GM12878 (cell line): Measurements from ENCODE around the gene LMNTD2. TPM values are rescaled to one million over a fixed set of nuclear protein-coding genes. Genes with fewer than 3 reads are reported as not detected.

Experiments used
- ATAC-seq: fragments of 200-7000 bp; cut with Tn5 transposase; 3 replicates; pipeline ENCODE4 v1.9.1; 2020; ENCODE audit warnings: mild to moderate bottlenecking, moderate library complexity
- BruUV-seq: library from RNA; stranded (reverse); fragments of 400-500 nt; replicated peaks from 2 replicates; lab custom pipeline; 2021; lab: Mats Ljungman, UMichigan
- CTCF ChIA-PET: fragments of 300-600 bp; sonication (Branson Sonifier 250); formaldehyde crosslinking; extraction: SDS; loops from one replicate; lab custom pipeline; 2021; ENCODE audit warnings: inconsistent platforms; lab: Yijun Ruan, JAX
- POLR2A ChIA-PET: fragments of 350-600 bp; formaldehyde crosslinking; extraction: SDS; loops from one replicate; lab custom pipeline; 2021; ENCODE audit warnings: inconsistent platforms; lab: Charles Lee
- RAD21 ChIA-PET: fragments of 300-600 bp; sonication (Branson Sonifier 250); formaldehyde crosslinking; loops from one replicate; lab custom pipeline; 2023; ENCODE audit warnings: antibody characterized with exemption; ENCODE audit not compliant: unreplicated experiment; lab: Charles Lee
- SMC1A ChIA-PET: fragments of 300-600 bp; sonication (Branson Sonifier 250); formaldehyde crosslinking; loops from one replicate; lab custom pipeline; 2023; ENCODE audit not compliant: unreplicated experiment, uncharacterized antibody; lab: Charles Lee
- DNase-seq: peaks from one replicate; pipeline ENCODE4 v3.0.0-alpha.2; 2011; ENCODE audit warnings: low read depth, low spot score
- FAIRE-seq: peaks from 3 replicates; lab custom pipeline; 2011; peaks lifted over from hg19 to GRCh38; lab: Jason Lieb, UNC
- H2AFZ ChIP-seq: 2 replicates; pipeline ENCODE4 v1.6.0; 2011; ENCODE audit warnings: low read depth, low read length, control low read depth; ENCODE audit not compliant: control insufficient read depth
- H3K27ac ChIP-seq: 2 replicates; pipeline ENCODE4 v1.5.1; 2011; ENCODE audit warnings: control low read depth; ENCODE audit not compliant: control insufficient read depth, insufficient read depth
- H3K27me3 ChIP-seq, 2 experiments: replicated peaks in 1 of 2; 2 replicates each; pipeline versions ENCODE4 v1.6.0 to v1.6.1; 2011; ENCODE audit warnings: low read length in 1 of 2; ENCODE audit not compliant: control insufficient read depth in 2 of 2, insufficient read depth in 2 of 2
- H3K36me3 ChIP-seq, 2 experiments: 2 replicates each; pipeline ENCODE4 v1.5.1; 2011; ENCODE audit warnings: low read length in 1 of 2; ENCODE audit not compliant: control insufficient read depth in 2 of 2, insufficient read depth in 2 of 2
- H3K4me1 ChIP-seq: 2 replicates; pipeline ENCODE4 v1.6.1; 2011; ENCODE audit warnings: mild to moderate bottlenecking, low read length, moderate library complexity, mixed read lengths; ENCODE audit not compliant: control insufficient read depth, insufficient read depth
- H3K4me2 ChIP-seq: 2 replicates; pipeline ENCODE4 v1.6.0; 2011; ENCODE audit warnings: control low read depth; ENCODE audit not compliant: control insufficient read depth, insufficient read depth
- H3K4me3 ChIP-seq: fragments of 200-600 bp; sonication (generic); 2 replicates; pipeline ENCODE4 v1.5.1; 2016
- H3K79me2 ChIP-seq: 2 replicates; pipeline ENCODE4 v1.6.0; 2011; ENCODE audit warnings: low read length; ENCODE audit not compliant: control insufficient read depth, insufficient read depth
- H3K9ac ChIP-seq: 2 replicates; pipeline ENCODE4 v1.8.0; 2011; ENCODE audit warnings: low read length, control low read depth, mixed read lengths; ENCODE audit not compliant: control insufficient read depth, insufficient read depth
- H3K9me3 ChIP-seq: replicated peaks from 3 replicates; pipeline ENCODE4 v1.5.1; 2011; ENCODE audit warnings: mild to moderate bottlenecking, low read length; ENCODE audit not compliant: control insufficient read depth, insufficient read depth
- H4K20me1 ChIP-seq: 2 replicates; pipeline ENCODE4 v1.6.0; 2011; ENCODE audit not compliant: control insufficient read depth, insufficient read depth
- ATF7 ChIP-seq: fragments of 450-650 bp; IDR thresholded peaks from 2 replicates; pipeline ENCODE4 v1.6.1; 2016; ENCODE audit warnings: low read depth, mild to moderate bottlenecking
- CHD1 ChIP-seq: IDR thresholded peaks from 2 replicates; pipeline ENCODE4 v1.6.1; 2012; ENCODE audit warnings: low read depth, low read length, improper control_type of control experiment
- HDAC6 ChIP-seq: fragments of 200-600 bp; sonication (generic); IDR thresholded peaks from one replicate; pipeline ENCODE4 v1.8.0; 2017; ENCODE audit warnings: antibody characterized with exemption; ENCODE audit not compliant: unreplicated experiment
- IRF4 ChIP-seq: IDR thresholded peaks from 2 replicates; pipeline ENCODE4 v1.6.1; 2011; ENCODE audit warnings: low read depth, low read length
- NR2C2 ChIP-seq: IDR thresholded peaks from 2 replicates; pipeline ENCODE4 v1.6.1; 2011; ENCODE audit warnings: borderline replicate concordance, low read depth; ENCODE audit not compliant: control insufficient read depth, insufficient read length
- NRF1 ChIP-seq: conservative IDR thresholded peaks from 2 replicates; pipeline ENCODE4 v1.6.1; 2011; ENCODE audit warnings: mild to moderate bottlenecking, low read depth, low read length, improper control_type of control experiment
- PML ChIP-seq: IDR thresholded peaks from 2 replicates; pipeline ENCODE4 v1.6.1; 2012; ENCODE audit warnings: low read length, inconsistent platforms
- RUNX3 ChIP-seq: IDR thresholded peaks from 2 replicates; pipeline ENCODE4 v1.6.1; 2012; ENCODE audit warnings: low read length, inconsistent platforms
- SPI1 ChIP-seq: IDR thresholded peaks from 2 replicates; pipeline ENCODE4 v1.6.1; 2011; ENCODE audit warnings: low read depth, mild to moderate bottlenecking, low read length, moderate library complexity, borderline replicate concordance; ENCODE audit not compliant: insufficient read depth
- WGBS: methylation state at CpG from one replicate; pipeline ENCODE4 v1.1.6; 2016; ENCODE audit warnings: low lambda C conversion rate; ENCODE audit not compliant: insufficient replicate concordance, insufficient coverage; ENCODE audit errors: missing lambda C conversion rate; 5-methylcytosine and 5-hydroxymethylcytosine counted together
- in situ Hi-C: fragments of 300-500 bp; cut with MboI; formaldehyde crosslinking; loops from 9 replicates; pipeline ENCODE4 v1.14.3; 2018; ENCODE audit warnings: mixed read lengths
- intact Hi-C: fragments of 100-400 bp; cut with micrococcal nuclease; formaldehyde crosslinking; loops from one replicate; pipeline ENCODE4 v1.14.2; 2022; ENCODE audit not compliant: unreplicated experiment
- polyA plus RNA-seq, 11 experiments: library from polyadenylated mRNA; depleted of rRNA in 4 of 11; unstranded in 6 of 11; stranded (reverse) in 5 of 11; fragments of >200 nt; fragmentation: Nextera tagmentation in 4 of 11; fragmentation: Illumina TruSeq in 1 of 11; extraction: Ambion mirVana in 4 of 11; extraction: Trizol in 1 of 11; gene quantifications; 1 replicate in 1 of 11; 2 replicates in 10 of 11; pipeline versions ENCODE4 v1.2.1 to v1.2.3, GENCODE V29; 2011 to 2016; ENCODE audit warnings: inconsistent platforms in 2 of 11, missing spikeins in 2 of 11, low read depth in 1 of 11
- total RNA-seq, 4 experiments: library from RNA; depleted of rRNA in 3 of 4; stranded (reverse); fragments of >200 nt in 3 of 4; fragmentation: Illumina TruSeq in 1 of 4; extraction: Trizol in 1 of 4; gene quantifications; 2 replicates each; pipeline versions ENCODE4 v1.2.1 to v1.2.3, GENCODE V29; 2013 to 2021
- TF ChIP-seq, protein P1 (sequence below): IDR thresholded peaks from 2 replicates; pipeline ENCODE4 v1.6.1; 2011; ENCODE audit warnings: borderline replicate concordance, low read depth, mild to moderate bottlenecking, moderate library complexity, mixed read lengths, low read length; ENCODE audit not compliant: insufficient read depth; ENCODE audit errors: extremely low read length
- TF ChIP-seq, protein P2 (sequence below): fragments of 450-650 bp; IDR thresholded peaks from 2 replicates; pipeline ENCODE4 v1.6.1; 2016; ENCODE audit warnings: mild to moderate bottlenecking
- TF ChIP-seq, protein P3 (sequence below): IDR thresholded peaks from 2 replicates; pipeline ENCODE4 v1.6.1; 2012; ENCODE audit warnings: mild to moderate bottlenecking, low read depth, low read length

LMNTD2 gene
- total and polyA plus RNA-seq, 10 of the 15 experiments (the other 5 are each of a cell fraction or from before 2014, with no cell fraction given), result 0.22 to 4.1 (median 1.3) TPM; not detected in 2

DNA sequence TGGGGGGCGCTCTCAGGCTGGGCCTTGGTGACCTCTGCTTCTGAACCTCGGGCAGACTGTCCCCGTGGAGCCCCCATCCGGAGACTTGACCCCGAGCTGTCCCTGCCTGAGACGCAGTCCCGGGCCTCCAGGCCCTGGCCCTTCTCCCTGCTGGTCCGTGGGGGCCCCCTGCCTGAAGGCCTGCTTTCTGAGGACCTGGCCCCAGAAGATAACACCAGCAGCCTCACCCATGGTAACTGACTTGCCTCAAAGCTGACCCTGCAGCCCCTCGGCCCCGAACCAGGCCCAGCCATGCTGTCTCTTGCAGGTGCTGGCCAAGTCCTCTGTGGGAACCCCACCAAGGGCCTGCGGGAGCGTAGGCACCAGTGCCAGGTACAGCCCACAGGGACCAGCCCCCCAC lies 8.9 kb downstream of the LMNTD2 start:
- CTCF ChIA-PET, result no interaction called here

DNA sequence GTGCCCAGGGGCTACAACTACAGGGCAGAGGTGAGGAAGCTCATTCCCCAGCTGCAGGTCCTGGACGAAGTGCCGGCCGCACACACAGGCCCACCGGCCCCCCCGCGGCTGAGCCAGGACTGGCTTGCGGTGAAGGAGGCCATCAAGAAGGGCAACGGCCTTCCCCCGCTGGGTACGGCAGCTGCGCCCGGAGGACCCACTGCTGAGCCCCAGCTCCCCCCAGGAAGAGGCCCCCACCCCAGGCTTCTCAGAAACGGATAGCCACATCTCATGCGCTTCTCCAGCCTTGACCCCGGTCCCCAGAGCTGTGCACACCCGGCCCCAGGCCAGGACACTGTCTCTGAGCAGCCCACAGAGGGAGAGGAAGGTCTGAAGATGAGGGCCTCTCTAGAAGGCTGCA lies 9.4 kb downstream of the LMNTD2 start:
- Histone ChIP-seq H3K79me2 (no peaks in the 10 kb centered on the region), H3K9ac (no peak overlapping the region), H2AFZ (no peak overlapping the region), H3K4me1 (no peaks in the 10 kb centered on the region), H3K4me3 (no peak overlapping the region), H3K36me3 (no peaks in the 10 kb centered on the region), H3K27ac (no peak overlapping the region), H3K9me3 (no peaks in the 10 kb centered on the region), H3K27me3 (no peaks in the 10 kb centered on the region; a peak in 1 of 4 replicates), H3K4me2 (no peak overlapping the region), H4K20me1 (no peaks in the 10 kb centered on the region)
- no peak for ATAC-seq
- intact Hi-C loops (no loop called here), in situ Hi-C loops (no loop called here)
- SMC1A ChIA-PET, result no interaction called here
- no peak for FAIRE-seq
- RAD21 ChIA-PET, result no interaction called here
- 78% methylated on average over 16 of the region's 16 CpGs for WGBS
- BruUV-seq, result no TSS peak
- POLR2A ChIA-PET, result no interaction called here
- CTCF ChIA-PET, result no interaction called here
- no peak for DNase-seq
- TF ChIP-seq NR2C2, result no peak
- TF ChIP-seq, protein P1, sequence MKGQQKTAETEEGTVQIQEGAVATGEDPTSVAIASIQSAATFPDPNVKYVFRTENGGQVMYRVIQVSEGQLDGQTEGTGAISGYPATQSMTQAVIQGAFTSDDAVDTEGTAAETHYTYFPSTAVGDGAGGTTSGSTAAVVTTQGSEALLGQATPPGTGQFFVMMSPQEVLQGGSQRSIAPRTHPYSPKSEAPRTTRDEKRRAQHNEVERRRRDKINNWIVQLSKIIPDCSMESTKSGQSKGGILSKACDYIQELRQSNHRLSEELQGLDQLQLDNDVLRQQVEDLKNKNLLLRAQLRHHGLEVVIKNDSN, result no peak
- TF ChIP-seq, protein P2, sequence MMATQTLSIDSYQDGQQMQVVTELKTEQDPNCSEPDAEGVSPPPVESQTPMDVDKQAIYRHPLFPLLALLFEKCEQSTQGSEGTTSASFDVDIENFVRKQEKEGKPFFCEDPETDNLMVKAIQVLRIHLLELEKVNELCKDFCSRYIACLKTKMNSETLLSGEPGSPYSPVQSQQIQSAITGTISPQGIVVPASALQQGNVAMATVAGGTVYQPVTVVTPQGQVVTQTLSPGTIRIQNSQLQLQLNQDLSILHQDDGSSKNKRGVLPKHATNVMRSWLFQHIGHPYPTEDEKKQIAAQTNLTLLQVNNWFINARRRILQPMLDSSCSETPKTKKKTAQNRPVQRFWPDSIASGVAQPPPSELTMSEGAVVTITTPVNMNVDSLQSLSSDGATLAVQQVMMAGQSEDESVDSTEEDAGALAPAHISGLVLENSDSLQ, result no peak
- no peak for TF ChIP-seq ATF7
- TF ChIP-seq NRF1, result no peak
- TF ChIP-seq RUNX3, result no peak
- TF ChIP-seq HDAC6, result no peak
- no peak for TF ChIP-seq CHD1
- TF ChIP-seq SPI1, result no peak
- TF ChIP-seq, protein P3, sequence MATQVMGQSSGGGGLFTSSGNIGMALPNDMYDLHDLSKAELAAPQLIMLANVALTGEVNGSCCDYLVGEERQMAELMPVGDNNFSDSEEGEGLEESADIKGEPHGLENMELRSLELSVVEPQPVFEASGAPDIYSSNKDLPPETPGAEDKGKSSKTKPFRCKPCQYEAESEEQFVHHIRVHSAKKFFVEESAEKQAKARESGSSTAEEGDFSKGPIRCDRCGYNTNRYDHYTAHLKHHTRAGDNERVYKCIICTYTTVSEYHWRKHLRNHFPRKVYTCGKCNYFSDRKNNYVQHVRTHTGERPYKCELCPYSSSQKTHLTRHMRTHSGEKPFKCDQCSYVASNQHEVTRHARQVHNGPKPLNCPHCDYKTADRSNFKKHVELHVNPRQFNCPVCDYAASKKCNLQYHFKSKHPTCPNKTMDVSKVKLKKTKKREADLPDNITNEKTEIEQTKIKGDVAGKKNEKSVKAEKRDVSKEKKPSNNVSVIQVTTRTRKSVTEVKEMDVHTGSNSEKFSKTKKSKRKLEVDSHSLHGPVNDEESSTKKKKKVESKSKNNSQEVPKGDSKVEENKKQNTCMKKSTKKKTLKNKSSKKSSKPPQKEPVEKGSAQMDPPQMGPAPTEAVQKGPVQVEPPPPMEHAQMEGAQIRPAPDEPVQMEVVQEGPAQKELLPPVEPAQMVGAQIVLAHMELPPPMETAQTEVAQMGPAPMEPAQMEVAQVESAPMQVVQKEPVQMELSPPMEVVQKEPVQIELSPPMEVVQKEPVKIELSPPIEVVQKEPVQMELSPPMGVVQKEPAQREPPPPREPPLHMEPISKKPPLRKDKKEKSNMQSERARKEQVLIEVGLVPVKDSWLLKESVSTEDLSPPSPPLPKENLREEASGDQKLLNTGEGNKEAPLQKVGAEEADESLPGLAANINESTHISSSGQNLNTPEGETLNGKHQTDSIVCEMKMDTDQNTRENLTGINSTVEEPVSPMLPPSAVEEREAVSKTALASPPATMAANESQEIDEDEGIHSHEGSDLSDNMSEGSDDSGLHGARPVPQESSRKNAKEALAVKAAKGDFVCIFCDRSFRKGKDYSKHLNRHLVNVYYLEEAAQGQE, result no peak
- TF ChIP-seq PML, result no peak
- TF ChIP-seq IRF4, result no peak

More for the DNA sequence above, 8.9 kb downstream of the LMNTD2 start:
- ChIA-PET POLR2A (no interaction called here), RAD21 (interaction anchor here (1.0 kb wide), 1 partner anchor 174 kb away, joined by 6 read pairs; no protein-coding TSS in a partner anchor), SMC1A (no interaction called here)
- intact Hi-C loops, result no loop called here
- Histone ChIP-seq H3K27ac (no peak overlapping the region), H3K36me3 (no peaks in the 10 kb centered on the region), H3K4me3 (no peak overlapping the region), H3K27me3 (no peaks in the 10 kb centered on the region; a peak in 1 of 4 replicates), H3K4me1 (no peaks in the 10 kb centered on the region), H3K9ac (no peak overlapping the region), H3K79me2 (no peaks in the 10 kb centered on the region), H4K20me1 (no peaks in the 10 kb centered on the region), H3K9me3 (no peaks in the 10 kb centered on the region), H2AFZ (no peak overlapping the region), H3K4me2 (no peak overlapping the region)
- 77% methylated on average over 12 of the region's 12 CpGs for WGBS
- no TSS peak for BruUV-seq
- no peak for DNase-seq
- in situ Hi-C loops, result no loop called here
- no peak for TF ChIP-seq HDAC6
- ATAC-seq, result no peak
- FAIRE-seq, result no peak
